GM21390 (cell line): ENCODE data around the gene FNDC5.

Experiments used
- ATAC-seq: cut with Tn5 transposase; IDR thresholded peaks from one replicate; pipeline ENCODE4 v1.9.1; 2021; ENCODE audit not compliant: unreplicated experiment

FNDC5 gene

DNA sequence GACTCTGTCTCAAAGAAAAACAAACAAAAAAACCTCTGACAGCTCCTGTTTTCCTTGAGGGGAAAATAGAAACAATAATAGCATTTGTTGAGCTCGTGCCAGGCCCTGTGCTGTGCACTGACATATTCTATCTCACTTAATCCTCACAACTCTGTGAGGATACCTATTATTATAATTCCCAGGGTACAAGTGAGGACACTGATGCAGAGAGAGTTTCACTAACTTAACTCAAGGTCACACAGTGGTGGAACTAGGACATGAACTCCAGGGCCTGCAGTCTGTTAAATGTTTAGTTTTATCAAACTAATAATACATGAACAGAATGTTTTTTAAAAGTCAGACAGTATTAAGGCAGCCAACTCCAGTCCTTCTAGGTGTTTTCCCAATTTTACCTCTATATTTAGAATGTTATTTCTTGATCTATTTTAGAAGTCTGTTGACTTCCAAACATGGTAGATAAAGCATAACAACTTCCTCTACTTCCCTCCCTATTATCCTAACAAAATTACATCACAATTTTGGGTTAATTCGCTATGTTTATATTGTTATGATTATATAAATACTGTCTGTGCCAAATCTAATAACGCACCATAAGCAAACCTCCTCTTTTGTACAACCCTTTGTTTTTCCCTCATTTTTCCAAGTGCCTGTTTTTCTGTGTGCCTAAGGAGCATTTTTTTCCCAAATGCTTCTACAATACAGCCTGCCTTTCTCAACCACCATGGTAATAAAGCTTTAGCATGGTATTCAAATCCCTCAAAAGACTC is 4.9 kb downstream of the FNDC5 start:
- ATAC-seq: no peak

DNA sequence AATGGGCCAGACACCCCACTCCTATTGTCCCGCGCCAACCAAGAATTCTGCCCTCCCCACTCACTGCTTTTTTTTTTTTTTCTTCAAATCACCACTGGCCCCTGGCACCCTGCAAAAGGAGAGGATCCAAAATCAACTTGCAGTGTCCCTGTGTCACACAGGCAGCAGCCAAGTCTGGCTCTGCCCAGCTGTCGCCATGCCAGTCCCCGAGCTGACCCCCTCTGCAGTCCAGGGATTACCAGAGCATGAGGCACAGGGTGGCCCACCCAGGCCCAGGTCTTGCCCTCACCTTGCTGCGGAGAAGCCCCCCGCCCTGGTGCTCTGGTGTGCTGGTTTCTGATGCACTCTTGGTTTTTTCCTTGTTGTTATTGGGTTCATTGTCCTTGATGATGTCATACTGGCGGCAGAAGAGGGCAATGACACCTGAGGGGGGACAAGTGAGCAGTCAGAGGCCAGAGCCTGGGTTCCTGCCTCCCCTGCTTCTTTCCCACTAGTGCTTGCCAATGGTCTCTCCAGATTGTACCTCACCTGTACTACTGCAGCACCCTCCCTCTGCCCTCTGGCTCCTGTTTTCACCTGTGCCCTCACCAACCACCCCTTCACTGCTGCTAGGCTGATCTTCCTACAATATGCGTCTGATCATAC is 6.2 kb downstream of the FNDC5 start:
- no peak for ATAC-seq

DNA sequence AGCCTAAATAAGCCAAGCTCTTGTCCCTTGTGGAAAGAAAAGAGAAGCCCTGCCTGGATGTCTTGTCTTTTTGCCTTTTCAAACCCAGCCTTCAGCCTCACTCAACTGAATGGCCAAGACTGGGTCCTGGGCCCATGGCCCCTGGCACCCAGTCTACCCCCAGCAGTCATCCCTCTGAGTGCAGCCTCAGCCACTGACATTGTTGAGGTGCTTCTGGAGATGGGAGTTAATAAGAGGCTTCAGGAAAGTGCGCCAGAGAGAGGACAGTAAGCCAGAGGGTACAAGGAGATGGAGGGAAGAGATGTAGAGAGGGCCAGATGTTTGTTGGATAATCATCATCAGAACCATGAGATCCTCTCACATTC is 6.8 kb downstream of the FNDC5 start:
- ATAC-seq: no peak

DNA sequence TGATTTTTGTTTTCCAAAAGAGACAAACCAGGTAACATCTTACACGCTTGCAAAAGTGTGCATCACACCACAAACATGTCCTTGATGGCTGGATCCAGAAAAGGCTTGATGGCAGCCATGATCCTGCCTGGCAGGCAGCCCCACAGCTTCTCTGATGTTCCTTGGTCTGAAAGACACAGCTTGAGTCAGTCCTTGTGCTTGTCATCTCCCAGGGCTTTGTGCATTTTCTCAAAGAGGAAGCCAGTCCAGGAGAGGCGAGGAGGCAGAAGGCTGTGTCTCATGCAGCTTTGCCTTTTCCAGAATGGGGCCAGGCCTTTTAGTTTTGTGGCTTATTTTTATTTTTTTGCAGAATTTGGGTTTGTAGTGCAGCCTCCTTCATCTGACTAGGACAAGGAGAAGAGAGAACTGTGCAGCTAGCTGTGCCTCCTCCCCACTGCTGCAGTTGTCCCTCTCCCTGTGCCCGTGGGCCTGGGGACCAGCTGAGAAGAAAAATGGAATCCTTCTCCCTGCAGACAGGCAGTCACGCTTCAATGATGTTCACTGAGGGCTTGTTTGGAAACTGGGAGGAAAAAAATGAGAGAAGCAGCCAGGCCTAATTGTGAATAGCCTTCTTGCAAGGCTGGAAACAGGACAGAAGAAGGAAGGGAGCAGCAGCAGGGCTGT is 7.4 kb downstream of the FNDC5 start:
- ATAC-seq: no peak

DNA sequence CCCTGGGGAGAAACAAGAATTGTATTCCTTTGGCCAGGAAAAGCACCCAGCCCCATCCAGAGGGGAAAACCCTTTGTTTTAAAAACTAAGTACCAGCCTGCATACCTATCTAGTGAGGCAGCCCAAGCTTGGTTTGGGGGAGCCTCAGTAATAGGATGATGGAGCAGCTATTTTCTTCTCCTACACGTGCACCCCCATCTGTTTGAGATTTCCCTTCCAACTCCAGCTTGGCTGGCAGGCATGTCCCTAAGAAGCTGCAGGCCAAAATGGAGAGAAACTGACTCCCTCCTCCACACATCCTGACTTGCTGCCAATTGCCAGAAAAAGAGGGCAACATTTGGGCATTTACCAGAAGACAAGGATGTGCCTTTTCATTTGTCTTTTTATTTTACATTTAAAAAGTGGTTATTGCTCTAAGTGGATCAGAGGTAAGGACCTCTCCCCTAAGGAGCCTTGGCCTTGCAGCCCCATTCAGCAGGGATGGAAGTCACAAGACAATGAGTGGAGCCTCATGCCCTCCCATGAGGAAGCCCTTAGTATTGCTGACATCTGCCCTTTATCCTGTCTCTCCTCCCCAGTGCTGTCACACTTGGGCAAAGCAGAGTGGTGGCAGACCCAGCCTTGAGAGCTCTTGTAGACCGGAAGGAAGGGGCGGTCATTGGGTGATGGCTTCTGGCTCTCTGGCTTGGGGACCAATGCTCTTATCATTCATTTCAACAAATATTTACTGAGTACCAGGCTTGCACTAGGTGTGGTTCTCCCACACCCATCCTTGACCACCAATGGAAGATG is 8.6 kb downstream of the FNDC5 start:
- ATAC-seq: no peak

DNA sequence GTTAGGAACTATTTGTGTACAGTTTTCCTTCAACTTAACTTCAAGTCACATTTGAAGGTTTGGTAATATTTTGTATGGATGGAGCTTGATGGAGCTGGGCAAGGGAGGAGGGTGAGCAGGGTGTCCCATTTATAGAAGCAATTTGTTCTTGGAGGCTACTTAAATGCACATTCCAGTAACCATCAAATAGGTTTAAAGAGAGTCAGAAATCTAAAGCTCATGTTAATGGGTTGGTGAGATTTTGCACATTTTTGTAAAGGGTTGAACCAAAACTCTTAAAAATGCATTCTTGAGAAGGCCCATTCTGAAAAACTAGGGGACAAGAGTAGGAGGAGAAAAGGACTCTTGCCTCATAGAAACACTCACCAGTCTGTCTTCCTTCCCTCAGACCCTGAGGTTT is 10.1 kb downstream of the FNDC5 start:
- no peak for ATAC-seq

DNA sequence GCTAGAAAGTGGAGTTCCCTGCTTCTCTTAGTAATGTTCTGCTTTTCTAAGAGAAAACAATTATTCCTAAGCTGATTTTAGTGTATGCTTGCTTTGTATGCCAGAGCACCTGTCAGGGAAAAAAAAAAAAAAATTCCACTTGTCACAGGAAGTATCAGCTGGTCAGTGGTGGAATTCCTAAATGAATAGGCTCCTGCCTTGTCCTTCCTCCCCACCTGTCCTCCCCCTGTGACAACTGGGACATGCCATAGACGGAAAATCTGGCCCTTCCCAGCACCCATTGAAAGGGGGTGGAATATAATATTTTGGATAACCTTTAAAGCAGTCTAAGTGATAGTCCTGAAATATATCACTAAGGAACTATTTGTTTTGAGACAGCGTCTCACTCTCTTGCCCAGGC is 10.8 kb downstream of the FNDC5 start:
- ATAC-seq: no peak

DNA sequence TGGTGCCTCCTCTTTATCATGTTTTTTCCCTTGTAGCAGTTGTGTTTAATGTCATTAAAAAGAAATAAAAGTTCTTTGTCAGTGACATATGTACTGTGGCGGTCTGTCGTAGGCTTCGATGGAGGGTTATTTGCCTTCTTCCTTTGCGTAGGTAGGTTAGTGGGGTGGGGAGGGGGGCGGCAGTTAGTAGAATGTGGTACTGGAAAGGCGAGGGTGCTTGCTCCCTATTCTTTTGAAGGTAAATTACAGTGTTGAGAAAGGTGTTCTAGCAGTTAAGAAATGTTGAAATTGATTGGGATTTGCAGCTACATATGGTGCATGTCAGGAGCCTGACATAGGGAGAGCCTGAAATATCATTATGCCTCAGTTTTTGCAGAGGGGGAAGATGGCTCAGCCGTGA is 11.9 kb downstream of the FNDC5 start:
- ATAC-seq: no peak

DNA sequence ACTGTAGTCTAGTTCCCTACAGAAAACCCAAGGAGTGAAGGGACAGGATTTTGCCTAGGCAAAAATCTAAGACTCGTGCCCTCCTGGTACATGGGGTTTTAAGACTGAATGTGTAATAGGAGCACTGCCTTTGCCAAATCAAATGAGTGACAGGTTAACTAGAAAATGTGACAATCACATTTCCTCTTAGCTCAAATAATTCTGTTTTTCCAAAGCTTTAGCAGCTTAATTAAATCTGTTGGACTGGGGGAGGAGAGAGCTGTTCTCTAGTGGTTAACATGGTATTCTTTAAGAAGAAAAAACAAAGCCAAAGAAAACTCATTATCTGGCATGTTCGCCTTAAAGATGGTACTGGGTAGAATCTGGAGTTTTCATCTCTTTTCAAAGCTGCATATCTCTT is 12.6 kb downstream of the FNDC5 start:
- ATAC-seq: no peak

DNA sequence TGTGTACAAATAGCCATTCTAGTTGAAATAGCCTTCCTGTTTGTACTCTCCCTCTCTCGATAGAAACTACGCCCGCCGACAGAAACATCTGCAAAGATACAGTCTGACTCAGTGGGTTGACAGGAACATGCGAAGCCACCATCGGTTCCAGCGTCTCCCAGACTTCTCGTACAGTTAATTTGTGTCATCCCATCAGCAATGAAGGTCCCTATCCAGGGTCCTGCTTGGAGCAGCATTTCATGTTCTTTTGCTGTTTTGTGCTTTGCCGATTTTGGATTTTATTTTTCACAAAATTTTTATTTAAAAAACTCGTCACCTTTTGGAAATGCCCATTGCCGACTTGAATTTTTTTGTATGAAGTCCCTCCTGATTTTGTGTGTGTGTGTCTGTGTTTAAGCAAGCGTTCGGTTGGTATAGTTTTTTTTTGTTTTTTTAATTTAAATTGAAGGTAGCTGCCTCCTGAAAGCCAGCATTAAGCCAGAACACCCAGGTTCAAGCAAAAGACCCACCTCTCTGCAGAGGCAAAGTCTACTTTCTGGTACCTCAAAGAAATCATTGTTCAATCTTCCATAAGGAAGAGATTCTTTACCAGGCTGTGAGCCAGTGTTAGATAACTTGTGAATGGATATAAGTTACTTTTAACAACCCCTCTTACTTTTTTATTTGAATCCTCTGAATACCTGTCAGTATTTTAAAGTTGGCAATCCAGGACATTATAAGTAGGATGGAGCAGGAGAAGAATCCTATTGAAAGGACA is 14.7 kb downstream of the FNDC5 start:
- no peak for ATAC-seq

DNA sequence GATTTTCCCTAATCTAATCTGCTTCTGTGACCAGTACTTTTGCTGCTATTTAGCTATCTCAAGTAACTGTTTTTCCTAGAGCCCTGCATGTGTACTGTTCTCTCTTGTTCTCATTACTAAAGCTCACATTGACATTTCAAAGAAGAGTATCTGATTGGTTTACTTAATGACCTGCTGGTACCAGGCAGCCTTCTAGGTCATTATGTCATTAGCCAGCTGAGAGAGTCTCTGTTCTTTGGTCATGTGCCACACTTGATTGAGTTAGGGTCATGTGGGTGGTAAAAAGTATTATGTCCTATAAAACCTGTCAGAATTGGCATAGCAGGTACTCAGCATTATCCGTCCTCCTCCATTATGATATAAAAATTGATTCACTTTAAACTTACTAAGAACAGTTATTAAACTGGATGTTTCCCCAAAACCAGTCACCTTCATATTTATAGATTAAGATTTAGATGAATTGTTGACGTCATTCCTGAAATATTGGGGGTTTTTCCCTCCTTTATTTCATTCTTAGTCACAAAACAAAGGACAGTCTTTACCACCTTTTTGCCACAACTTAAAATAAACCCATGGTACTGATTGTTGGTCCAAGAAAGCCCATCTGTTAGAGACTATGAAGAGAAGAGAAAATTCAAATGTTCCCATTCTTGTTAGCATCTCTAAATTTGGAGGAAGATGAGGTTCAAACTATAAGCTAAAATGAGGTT is 22.2 kb downstream of the FNDC5 start:
- no peak for ATAC-seq

DNA sequence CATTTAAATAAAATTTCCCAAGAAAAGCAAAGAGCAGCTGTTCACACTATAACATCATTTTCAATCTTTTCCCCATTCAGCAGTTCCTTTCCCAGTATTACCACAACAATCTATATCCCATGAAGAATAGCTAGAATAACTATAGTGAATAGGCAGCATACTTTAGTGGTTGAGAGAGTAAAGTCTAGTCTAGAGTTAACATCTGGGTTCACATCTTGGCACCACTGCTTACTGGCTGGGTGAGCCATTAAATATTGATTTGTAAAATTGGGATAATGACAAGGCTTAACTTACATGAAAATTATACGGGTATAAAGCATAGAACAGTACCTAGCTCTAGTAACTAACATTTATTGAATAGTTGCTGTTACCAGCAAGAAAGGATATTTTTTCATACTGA is 38.8 kb downstream of the FNDC5 start:
- ATAC-seq: no peak

DNA sequence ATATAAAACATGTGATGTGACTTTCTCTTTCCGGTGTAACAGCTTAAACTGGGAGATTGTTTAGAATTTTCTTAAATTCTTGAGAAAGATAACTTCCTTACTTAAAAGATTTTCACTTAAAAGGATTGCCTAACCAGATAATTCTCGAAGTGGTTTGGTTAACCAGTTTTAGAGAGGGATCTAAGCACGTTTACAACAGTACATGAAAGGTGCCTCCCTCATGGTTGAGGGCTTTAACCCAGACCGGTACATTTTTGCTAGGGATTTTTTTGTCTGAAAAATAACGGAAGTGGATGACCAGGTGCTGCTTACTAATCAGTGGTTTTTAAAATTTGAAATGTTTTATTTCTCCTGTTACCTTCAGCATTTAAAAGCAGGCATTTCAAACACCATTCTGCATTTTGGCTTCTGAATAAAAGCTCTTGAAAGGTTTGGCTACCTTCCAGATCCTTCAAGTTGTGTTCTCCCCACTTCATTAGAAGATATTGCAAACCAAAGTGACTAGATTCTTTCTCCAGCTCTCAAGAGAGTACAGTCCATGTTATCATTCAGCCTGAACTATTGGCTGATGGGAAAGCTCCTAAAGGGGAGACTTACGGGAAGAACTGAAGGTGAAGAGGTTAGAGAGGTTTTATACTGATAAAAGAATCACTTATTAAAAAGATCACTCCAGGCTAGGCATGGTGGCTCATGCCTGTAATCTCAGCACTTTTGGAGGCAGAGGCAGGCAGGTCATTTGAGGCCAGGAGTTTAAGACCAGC is 40.4 kb downstream of the FNDC5 start:
- ATAC-seq: no peak

DNA sequence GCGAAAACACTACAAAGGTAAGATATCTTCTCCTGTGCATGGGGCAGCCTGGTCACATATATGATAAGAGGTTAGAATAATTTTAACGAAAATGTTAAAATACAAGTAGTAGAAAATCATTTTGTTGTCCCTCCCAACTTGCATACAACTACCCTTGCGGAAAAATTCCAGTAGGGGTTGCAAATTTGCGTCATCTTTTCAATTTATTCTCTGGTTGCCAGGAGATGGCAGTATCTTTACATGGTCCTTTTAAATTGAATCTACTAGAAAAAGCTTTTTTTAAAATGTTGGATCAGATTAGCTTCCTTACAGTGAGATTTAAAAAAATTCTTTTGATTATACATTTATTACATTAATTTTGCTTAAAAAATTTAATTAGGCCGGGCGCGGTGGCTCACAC is 42.4 kb downstream of the FNDC5 start:
- no peak for ATAC-seq

DNA sequence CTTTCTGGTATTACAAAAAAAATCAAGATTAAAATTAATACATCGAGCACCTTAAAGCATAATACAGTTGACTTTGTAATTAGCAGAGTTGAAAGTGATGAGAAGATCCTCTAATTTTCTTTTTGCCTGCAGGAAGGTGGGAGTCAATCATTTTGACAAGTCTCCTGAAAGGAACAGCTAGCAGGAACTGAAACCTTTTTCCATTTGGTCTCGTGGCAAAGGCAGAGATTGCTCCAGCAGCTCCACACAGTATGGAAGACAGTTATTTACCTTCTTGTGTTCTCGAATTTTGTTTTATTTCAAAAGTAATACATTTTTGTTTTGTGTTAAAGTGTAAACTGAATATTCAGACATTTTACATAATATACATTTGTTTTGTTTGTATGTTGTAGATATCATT is 45.5 kb downstream of the FNDC5 start:
- ATAC-seq: no peak

DNA sequence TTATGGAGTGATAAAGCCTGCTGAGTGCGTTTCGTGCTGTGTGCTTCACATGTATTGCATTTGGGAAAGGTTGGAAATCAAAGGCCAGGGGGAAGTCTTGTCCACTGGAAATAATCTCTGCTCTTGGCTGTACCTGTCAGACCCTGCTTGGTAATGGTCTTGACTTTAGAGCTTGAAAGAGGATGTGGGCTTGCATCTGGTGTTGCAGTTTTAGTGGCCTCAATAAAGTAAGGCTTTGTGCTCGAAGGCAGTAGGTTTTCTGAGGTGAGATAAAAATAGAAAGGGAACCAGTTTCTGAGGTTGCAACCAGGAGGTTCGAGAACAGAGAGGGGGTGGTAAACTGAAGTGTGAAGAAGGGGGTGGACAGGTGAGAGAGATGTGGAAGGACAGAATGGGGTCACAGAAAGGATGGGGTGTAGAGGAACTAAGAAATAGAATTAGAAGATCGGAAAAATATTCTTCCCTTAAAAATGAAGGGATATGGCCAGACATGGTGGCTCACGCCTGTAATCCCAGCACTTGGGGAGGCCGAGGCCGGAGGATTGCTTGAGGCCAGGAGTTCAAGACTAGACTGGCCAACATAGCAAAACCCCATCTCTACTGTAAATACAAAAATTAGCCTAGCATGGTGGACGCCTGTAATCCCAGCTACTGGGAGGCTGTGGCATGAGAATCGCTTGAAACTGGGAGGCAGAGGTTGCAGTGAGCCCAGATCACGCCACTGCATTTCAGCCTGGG is 51.7 kb downstream of the FNDC5 start:
- peak; percentile 43 for ATAC-seq

DNA sequence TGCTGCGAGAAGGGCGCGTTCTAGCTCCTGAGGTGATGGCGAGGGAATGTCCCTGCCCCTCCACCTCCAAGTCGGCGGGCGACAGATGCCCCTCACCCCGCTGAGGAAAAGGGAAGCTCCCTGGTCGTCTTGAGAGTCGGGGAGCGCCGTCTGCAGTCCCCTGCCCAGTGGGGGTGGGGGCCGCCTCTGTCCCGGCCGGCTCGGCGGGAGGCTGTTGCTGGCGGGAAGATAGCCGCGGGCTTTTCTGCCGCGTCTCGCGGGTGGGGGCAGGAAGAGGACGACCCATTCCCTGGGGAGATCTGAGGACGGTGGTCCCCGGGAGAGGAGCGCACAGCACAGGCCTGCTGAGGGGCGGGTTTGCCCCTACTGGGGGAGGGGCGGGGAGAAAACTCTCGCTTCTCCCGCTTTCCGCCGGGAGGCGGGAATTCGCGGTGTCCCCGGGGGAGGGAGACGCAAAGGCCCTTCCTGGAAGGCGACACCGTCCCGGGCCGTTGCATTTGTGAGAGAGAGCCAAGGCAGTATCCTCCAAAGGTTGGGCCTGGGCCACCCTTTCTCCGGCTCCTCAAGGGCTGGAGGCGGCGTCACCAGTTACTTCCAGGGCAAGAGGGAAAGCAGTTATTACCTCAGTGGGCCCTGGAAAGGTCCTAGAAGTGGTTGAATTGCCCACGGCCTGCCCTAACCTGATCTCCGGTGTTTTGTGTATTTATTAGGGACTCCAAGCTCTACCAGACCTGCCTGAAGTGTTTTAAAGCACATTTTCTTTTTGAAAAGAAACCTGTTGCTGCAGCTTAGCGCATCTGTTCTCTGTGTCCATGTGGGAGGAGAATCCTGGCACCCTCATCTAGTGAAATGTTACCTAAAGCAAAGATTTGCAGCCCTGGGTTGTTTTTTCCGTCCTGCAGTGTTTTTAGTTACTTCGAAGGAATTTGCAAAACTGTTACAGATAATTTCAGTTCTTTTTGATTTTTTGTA is 52.6 kb downstream of the FNDC5 start:
- peak; percentile 8 for ATAC-seq
